H9 (cell line): Measurements from ENCODE around the gene SYCE3. TPM values are rescaled to one million over a fixed set of nuclear protein-coding genes. Genes with fewer than 3 reads are reported as not detected.

Experiments used
- DNase-seq: peaks from one replicate; pipeline ENCODE4 v3.0.0-alpha.2; 2017
- H2AFZ ChIP-seq: one replicate; pipeline ENCODE4 v1.6.1; 2013; ENCODE audit warnings: mild to moderate bottlenecking, low read length, control low read depth, moderate library complexity
- H2AK5ac ChIP-seq: 2 replicates; pipeline ENCODE4 v1.6.1; 2013; ENCODE audit warnings: low read length, control low read depth, mixed read lengths; ENCODE audit not compliant: insufficient read length
- H2BK120ac ChIP-seq: one replicate; pipeline ENCODE4 v1.6.1; 2013; ENCODE audit warnings: low read depth, mild to moderate bottlenecking, low read length, control low read depth, inconsistent platforms; ENCODE audit not compliant: poor library complexity, severe bottlenecking
- H2BK12ac ChIP-seq: 2 replicates; pipeline ENCODE4 v1.6.1; 2013; ENCODE audit warnings: low read length, control low read depth, mixed read lengths, low read depth; ENCODE audit not compliant: insufficient read length
- H2BK15ac ChIP-seq: 2 replicates; pipeline ENCODE4 v1.6.1; 2013; ENCODE audit warnings: low read depth, low read length, control low read depth
- H2BK20ac ChIP-seq: one replicate; pipeline ENCODE4 v1.6.1; 2013; ENCODE audit warnings: low read depth, mild to moderate bottlenecking, low read length, control low read depth, inconsistent platforms; ENCODE audit not compliant: poor library complexity, severe bottlenecking
- H2BK5ac ChIP-seq: 2 replicates; pipeline ENCODE4 v1.6.1; 2013; ENCODE audit warnings: low read length, control low read depth, mixed read lengths; ENCODE audit not compliant: insufficient read length
- H3K14ac ChIP-seq: 2 replicates; pipeline ENCODE4 v1.6.1; 2013; ENCODE audit warnings: low read length, control low read depth; ENCODE audit not compliant: insufficient read depth
- H3K18ac ChIP-seq: 2 replicates; pipeline ENCODE4 v1.6.1; 2013; ENCODE audit warnings: low read depth, mild to moderate bottlenecking, mixed read lengths, low read length, control low read depth; ENCODE audit not compliant: insufficient read length
- H3K23ac ChIP-seq: 2 replicates; pipeline ENCODE4 v1.6.1; 2013; ENCODE audit warnings: low read length, control low read depth, mixed read lengths, low read depth; ENCODE audit not compliant: insufficient read length
- H3K23me2 ChIP-seq: 2 replicates; pipeline ENCODE4 v1.6.1; 2013; ENCODE audit warnings: low read depth, mild to moderate bottlenecking, mixed read lengths, low read length, control low read depth; ENCODE audit not compliant: insufficient read length, poor library complexity, severe bottlenecking
- H3K27ac ChIP-seq: 2 replicates; pipeline ENCODE4 v1.5.1; 2013; ENCODE audit warnings: low read length, control low read depth, mixed read lengths, low read depth; ENCODE audit not compliant: insufficient read length
- H3K27me3 ChIP-seq: 2 replicates; pipeline ENCODE4 v1.6.1; 2013; ENCODE audit warnings: low read length, control low read depth, inconsistent platforms; ENCODE audit not compliant: insufficient read depth
- H3K4ac ChIP-seq: 2 replicates; pipeline ENCODE4 v1.6.1; 2013; ENCODE audit warnings: low read depth, mild to moderate bottlenecking, control low read depth, inconsistent platforms, low read length, moderate library complexity
- H3K4me1 ChIP-seq: 2 replicates; pipeline ENCODE4 v1.6.1; 2013; ENCODE audit warnings: low read length, control low read depth, inconsistent platforms; ENCODE audit not compliant: insufficient read depth
- H3K4me2 ChIP-seq: 2 replicates; pipeline ENCODE4 v1.6.1; 2013; ENCODE audit warnings: low read length, control low read depth, mixed read lengths; ENCODE audit not compliant: insufficient read length, insufficient read depth
- H3K56ac ChIP-seq: 2 replicates; pipeline ENCODE4 v1.6.1; 2013; ENCODE audit warnings: low read depth, mild to moderate bottlenecking, mixed read lengths, low read length, control low read depth; ENCODE audit not compliant: insufficient read length
- H3K79me1 ChIP-seq: 2 replicates; pipeline ENCODE4 v1.6.1; 2013; ENCODE audit warnings: low read depth, mild to moderate bottlenecking, moderate library complexity, low read length, control low read depth, inconsistent platforms; ENCODE audit not compliant: insufficient read depth, poor library complexity, severe bottlenecking
- H3K79me2 ChIP-seq: 2 replicates; pipeline ENCODE4 v1.6.1; 2013; ENCODE audit warnings: low read length, control low read depth, inconsistent platforms; ENCODE audit not compliant: insufficient read depth
- H3K9ac ChIP-seq: 2 replicates; pipeline ENCODE4 v1.6.1; 2013; ENCODE audit warnings: low read length, control low read depth, mixed read lengths; ENCODE audit not compliant: insufficient read length; ENCODE audit errors: extremely low read depth
- H3K9me3 ChIP-seq: one replicate; pipeline ENCODE4 v1.6.1; 2013; ENCODE audit warnings: low read depth, low read length, inconsistent platforms; ENCODE audit not compliant: control insufficient read depth
- H3T11ph ChIP-seq: one replicate; pipeline ENCODE4 v1.6.1; 2013; ENCODE audit warnings: mild to moderate bottlenecking, low read length, control low read depth, inconsistent platforms
- H4K20me1 ChIP-seq: one replicate; pipeline ENCODE4 v1.6.1; 2013; ENCODE audit not compliant: control insufficient read depth, insufficient read length, insufficient read depth
- H4K5ac ChIP-seq: 2 replicates; pipeline ENCODE4 v1.6.1; 2013; ENCODE audit warnings: low read depth, mild to moderate bottlenecking, mixed read lengths, low read length, control low read depth; ENCODE audit not compliant: insufficient read length
- H4K8ac ChIP-seq: replicated peaks from 2 replicates; pipeline ENCODE4 v1.6.1; 2013; ENCODE audit warnings: low read length, control low read depth, mixed read lengths, low read depth; ENCODE audit not compliant: insufficient read length
- H4K91ac ChIP-seq: 2 replicates; pipeline ENCODE4 v1.6.1; 2013; ENCODE audit warnings: low read depth, mild to moderate bottlenecking, moderate library complexity, mixed read lengths, low read length, control low read depth; ENCODE audit not compliant: insufficient read length
- H3K27ac Mint-ChIP-seq, 3 experiments: 2 replicates in 2 of 3; 3 replicates in 1 of 3; pipeline ENCODE4 v1.8.0; 2020 to 2021; ENCODE audit warnings: mixed read lengths in 3 of 3, mild to moderate bottlenecking in 1 of 3, moderate library complexity in 1 of 3
- H3K27me3 Mint-ChIP-seq: 2 replicates; pipeline ENCODE4 v1.8.0; 2021; ENCODE audit warnings: low read depth, mild to moderate bottlenecking, moderate library complexity, mixed read lengths
- H3K36me3 Mint-ChIP-seq, 3 experiments: 2 replicates in 2 of 3; 3 replicates in 1 of 3; pipeline ENCODE4 v1.8.0; 2020 to 2021; ENCODE audit warnings: low read depth in 3 of 3, mixed read lengths in 3 of 3; ENCODE audit not compliant: insufficient read depth in 1 of 3
- H3K4me1 Mint-ChIP-seq, 2 experiments: 2 replicates each; pipeline ENCODE4 v1.8.0; 2020; ENCODE audit warnings: mixed read lengths in 2 of 2
- H3K4me3 Mint-ChIP-seq, 2 experiments: 2 replicates in 1 of 2; 3 replicates in 1 of 2; pipeline ENCODE4 v1.8.0; 2020 to 2021; ENCODE audit warnings: mild to moderate bottlenecking in 2 of 2, mixed read lengths in 2 of 2, moderate library complexity in 1 of 2
- H3K9me3 Mint-ChIP-seq, 2 experiments: 2 replicates in 1 of 2; 3 replicates in 1 of 2; pipeline ENCODE4 v1.8.0; 2020; ENCODE audit warnings: mild to moderate bottlenecking in 2 of 2, mixed read lengths in 2 of 2, moderate library complexity in 1 of 2
- WGBS: extraction: QIAGEN DNeasy Blood & Tissue Kit; methylation state at CpG from one replicate; pipeline ENCODE4 v1.1.7; 2013; ENCODE audit warnings: missing lambda C conversion rate, low lambda C conversion rate, mixed read lengths; ENCODE audit not compliant: insufficient read length; ENCODE audit errors: extremely low coverage; 5-methylcytosine and 5-hydroxymethylcytosine counted together
- total RNA-seq: library from RNA; stranded (reverse); gene quantifications from 2 replicates; pipeline ENCODE4 v1.2.1, GENCODE V29; 2021
- TF ChIP-seq, protein P1 (sequence below): fragments of 200-600 bp; sonication (generic); conservative IDR thresholded peaks from 3 replicates; pipeline ENCODE4 v1.8.0; 2021; ENCODE audit warnings: antibody characterized with exemption, mild to moderate bottlenecking

Gene SYCE3
- total RNA-seq, 1 experiment from 2014 or later = 0.85 TPM

DNA sequence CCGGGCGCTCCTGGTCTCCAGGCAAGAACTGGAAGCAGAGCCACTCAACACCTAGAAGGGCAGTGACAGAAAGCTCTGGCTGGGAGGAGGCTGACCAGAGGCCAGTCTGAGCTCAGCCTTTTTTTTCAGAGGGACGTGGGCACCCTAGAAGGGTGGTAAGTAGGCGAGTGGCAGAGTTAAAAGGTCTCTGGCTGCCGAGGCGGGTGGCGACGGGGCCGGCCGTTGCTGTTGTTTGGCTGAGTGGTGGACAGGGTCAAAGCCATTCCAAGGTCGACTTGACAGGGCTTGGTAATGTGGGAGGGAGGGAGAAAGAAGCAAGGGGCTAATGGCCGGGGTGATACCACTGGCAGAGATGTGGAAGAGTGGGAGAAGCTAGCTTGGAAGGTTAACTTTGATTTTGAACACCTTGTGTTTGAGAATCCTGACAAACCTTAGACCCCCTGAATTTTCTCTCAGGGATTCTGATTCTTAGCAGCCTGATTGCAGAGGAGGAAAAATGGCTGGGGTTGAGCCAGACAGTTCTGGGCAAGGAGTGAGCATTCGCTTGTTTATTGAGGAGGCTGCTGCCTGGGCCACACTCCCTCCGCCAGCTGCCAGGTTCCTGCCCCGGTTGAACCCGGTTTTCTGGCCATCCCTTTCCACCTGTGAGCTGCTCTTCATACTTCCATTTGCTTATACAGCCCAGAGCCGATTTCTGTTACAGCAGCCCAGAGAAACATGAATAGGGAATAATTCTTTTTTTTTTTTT is 868 bp upstream of the SYCE3 start:
- Histone ChIP-seq H4K8ac (no peak overlapping the region), H3K18ac (no peak overlapping the region), H3K4me1 (no peaks in the 10 kb centered on the region), H2BK15ac (no peak overlapping the region), H4K20me1 (no peaks in the 10 kb centered on the region), H3K4me2 (peak overlapping the region; percentile 91), H3K79me1 (no peaks in the 10 kb centered on the region), H2BK5ac (no peak overlapping the region), H3K9me3 (no peaks in the 10 kb centered on the region), H3K56ac (no peak overlapping the region), H3K4ac (no peak overlapping the region), H3K14ac (no peak overlapping the region), H4K5ac (no peak overlapping the region), H4K91ac (no peak overlapping the region), H3K23me2 (no peaks in the 10 kb centered on the region), H3K27ac (no peak overlapping the region), H2BK20ac (no peak overlapping the region), H3K79me2 (no peaks in the 10 kb centered on the region), H3K23ac (no peak overlapping the region), H2AFZ (no peak overlapping the region), H3K9ac (no peak overlapping the region), H2AK5ac (no peak overlapping the region), H3T11ph (no peak overlapping the region), H3K27me3 (no peaks in the 10 kb centered on the region), H2BK12ac (no peak overlapping the region), H2BK120ac (no peak overlapping the region)
- Mint-ChIP-seq H3K27me3 (peaks cover 38% of the 10 kb centered on the region), H3K9me3 (no peaks in the 10 kb centered on the region), H3K36me3 (peaks cover 0 to 10% (median 7%) of the 10 kb centered on the region in 3 experiments; a peak in 5 of 7 replicates), H3K4me1 (peaks cover 9 to 10% of the 10 kb centered on the region in 2 experiments), H3K4me3 (peak overlapping the region; percentile 81 to 91), H3K27ac (no peak overlapping the region)
- TF ChIP-seq, protein P1, sequence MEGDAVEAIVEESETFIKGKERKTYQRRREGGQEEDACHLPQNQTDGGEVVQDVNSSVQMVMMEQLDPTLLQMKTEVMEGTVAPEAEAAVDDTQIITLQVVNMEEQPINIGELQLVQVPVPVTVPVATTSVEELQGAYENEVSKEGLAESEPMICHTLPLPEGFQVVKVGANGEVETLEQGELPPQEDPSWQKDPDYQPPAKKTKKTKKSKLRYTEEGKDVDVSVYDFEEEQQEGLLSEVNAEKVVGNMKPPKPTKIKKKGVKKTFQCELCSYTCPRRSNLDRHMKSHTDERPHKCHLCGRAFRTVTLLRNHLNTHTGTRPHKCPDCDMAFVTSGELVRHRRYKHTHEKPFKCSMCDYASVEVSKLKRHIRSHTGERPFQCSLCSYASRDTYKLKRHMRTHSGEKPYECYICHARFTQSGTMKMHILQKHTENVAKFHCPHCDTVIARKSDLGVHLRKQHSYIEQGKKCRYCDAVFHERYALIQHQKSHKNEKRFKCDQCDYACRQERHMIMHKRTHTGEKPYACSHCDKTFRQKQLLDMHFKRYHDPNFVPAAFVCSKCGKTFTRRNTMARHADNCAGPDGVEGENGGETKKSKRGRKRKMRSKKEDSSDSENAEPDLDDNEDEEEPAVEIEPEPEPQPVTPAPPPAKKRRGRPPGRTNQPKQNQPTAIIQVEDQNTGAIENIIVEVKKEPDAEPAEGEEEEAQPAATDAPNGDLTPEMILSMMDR = no peak
- no peak for DNase-seq
- WGBS = no CpG with 5 or more reads among the region's 17 CpGs
